H9 (cell line): ENCODE measurements around the gene PRKAG2. TPM values are rescaled to one million over a fixed set of nuclear protein-coding genes. Genes with fewer than 3 reads are reported as not detected.

Source experiments
- DNase-seq: peaks from one replicate; pipeline ENCODE4 v3.0.0-alpha.2; 2017
- H2AFZ ChIP-seq: one replicate; pipeline ENCODE4 v1.6.1; 2013; ENCODE audit warnings: mild to moderate bottlenecking, low read length, control low read depth, moderate library complexity
- H2AK5ac ChIP-seq: 2 replicates; pipeline ENCODE4 v1.6.1; 2013; ENCODE audit warnings: low read length, control low read depth, mixed read lengths; ENCODE audit not compliant: insufficient read length
- H2BK120ac ChIP-seq: one replicate; pipeline ENCODE4 v1.6.1; 2013; ENCODE audit warnings: low read depth, mild to moderate bottlenecking, low read length, control low read depth, inconsistent platforms; ENCODE audit not compliant: poor library complexity, severe bottlenecking
- H2BK12ac ChIP-seq: 2 replicates; pipeline ENCODE4 v1.6.1; 2013; ENCODE audit warnings: low read length, control low read depth, mixed read lengths, low read depth; ENCODE audit not compliant: insufficient read length
- H2BK15ac ChIP-seq: 2 replicates; pipeline ENCODE4 v1.6.1; 2013; ENCODE audit warnings: low read depth, low read length, control low read depth
- H2BK20ac ChIP-seq: one replicate; pipeline ENCODE4 v1.6.1; 2013; ENCODE audit warnings: low read depth, mild to moderate bottlenecking, low read length, control low read depth, inconsistent platforms; ENCODE audit not compliant: poor library complexity, severe bottlenecking
- H2BK5ac ChIP-seq: 2 replicates; pipeline ENCODE4 v1.6.1; 2013; ENCODE audit warnings: low read length, control low read depth, mixed read lengths; ENCODE audit not compliant: insufficient read length
- H3K14ac ChIP-seq: 2 replicates; pipeline ENCODE4 v1.6.1; 2013; ENCODE audit warnings: low read length, control low read depth; ENCODE audit not compliant: insufficient read depth
- H3K18ac ChIP-seq: 2 replicates; pipeline ENCODE4 v1.6.1; 2013; ENCODE audit warnings: low read depth, mild to moderate bottlenecking, mixed read lengths, low read length, control low read depth; ENCODE audit not compliant: insufficient read length
- H3K23ac ChIP-seq: 2 replicates; pipeline ENCODE4 v1.6.1; 2013; ENCODE audit warnings: low read length, control low read depth, mixed read lengths, low read depth; ENCODE audit not compliant: insufficient read length
- H3K23me2 ChIP-seq: 2 replicates; pipeline ENCODE4 v1.6.1; 2013; ENCODE audit warnings: low read depth, mild to moderate bottlenecking, mixed read lengths, low read length, control low read depth; ENCODE audit not compliant: insufficient read length, poor library complexity, severe bottlenecking
- H3K27ac ChIP-seq: 2 replicates; pipeline ENCODE4 v1.5.1; 2013; ENCODE audit warnings: low read length, control low read depth, mixed read lengths, low read depth; ENCODE audit not compliant: insufficient read length
- H3K27me3 ChIP-seq: 2 replicates; pipeline ENCODE4 v1.6.1; 2013; ENCODE audit warnings: low read length, control low read depth, inconsistent platforms; ENCODE audit not compliant: insufficient read depth
- H3K4ac ChIP-seq: 2 replicates; pipeline ENCODE4 v1.6.1; 2013; ENCODE audit warnings: low read depth, mild to moderate bottlenecking, control low read depth, inconsistent platforms, low read length, moderate library complexity
- H3K4me1 ChIP-seq: 2 replicates; pipeline ENCODE4 v1.6.1; 2013; ENCODE audit warnings: low read length, control low read depth, inconsistent platforms; ENCODE audit not compliant: insufficient read depth
- H3K4me2 ChIP-seq: 2 replicates; pipeline ENCODE4 v1.6.1; 2013; ENCODE audit warnings: low read length, control low read depth, mixed read lengths; ENCODE audit not compliant: insufficient read length, insufficient read depth
- H3K56ac ChIP-seq: 2 replicates; pipeline ENCODE4 v1.6.1; 2013; ENCODE audit warnings: low read depth, mild to moderate bottlenecking, mixed read lengths, low read length, control low read depth; ENCODE audit not compliant: insufficient read length
- H3K79me1 ChIP-seq: 2 replicates; pipeline ENCODE4 v1.6.1; 2013; ENCODE audit warnings: low read depth, mild to moderate bottlenecking, moderate library complexity, low read length, control low read depth, inconsistent platforms; ENCODE audit not compliant: insufficient read depth, poor library complexity, severe bottlenecking
- H3K79me2 ChIP-seq: 2 replicates; pipeline ENCODE4 v1.6.1; 2013; ENCODE audit warnings: low read length, control low read depth, inconsistent platforms; ENCODE audit not compliant: insufficient read depth
- H3K9ac ChIP-seq: 2 replicates; pipeline ENCODE4 v1.6.1; 2013; ENCODE audit warnings: low read length, control low read depth, mixed read lengths; ENCODE audit not compliant: insufficient read length; ENCODE audit errors: extremely low read depth
- H3K9me3 ChIP-seq: one replicate; pipeline ENCODE4 v1.6.1; 2013; ENCODE audit warnings: low read depth, low read length, inconsistent platforms; ENCODE audit not compliant: control insufficient read depth
- H3T11ph ChIP-seq: one replicate; pipeline ENCODE4 v1.6.1; 2013; ENCODE audit warnings: mild to moderate bottlenecking, low read length, control low read depth, inconsistent platforms
- H4K20me1 ChIP-seq: one replicate; pipeline ENCODE4 v1.6.1; 2013; ENCODE audit not compliant: control insufficient read depth, insufficient read length, insufficient read depth
- H4K5ac ChIP-seq: 2 replicates; pipeline ENCODE4 v1.6.1; 2013; ENCODE audit warnings: low read depth, mild to moderate bottlenecking, mixed read lengths, low read length, control low read depth; ENCODE audit not compliant: insufficient read length
- H4K8ac ChIP-seq: replicated peaks from 2 replicates; pipeline ENCODE4 v1.6.1; 2013; ENCODE audit warnings: low read length, control low read depth, mixed read lengths, low read depth; ENCODE audit not compliant: insufficient read length
- H4K91ac ChIP-seq: 2 replicates; pipeline ENCODE4 v1.6.1; 2013; ENCODE audit warnings: low read depth, mild to moderate bottlenecking, moderate library complexity, mixed read lengths, low read length, control low read depth; ENCODE audit not compliant: insufficient read length
- H3K27ac Mint-ChIP-seq, 3 experiments: 2 replicates in 2 of 3; 3 replicates in 1 of 3; pipeline ENCODE4 v1.8.0; 2020 to 2021; ENCODE audit warnings: mixed read lengths in 3 of 3, mild to moderate bottlenecking in 1 of 3, moderate library complexity in 1 of 3
- H3K27me3 Mint-ChIP-seq: 2 replicates; pipeline ENCODE4 v1.8.0; 2021; ENCODE audit warnings: low read depth, mild to moderate bottlenecking, moderate library complexity, mixed read lengths
- H3K36me3 Mint-ChIP-seq, 3 experiments: 2 replicates in 2 of 3; 3 replicates in 1 of 3; pipeline ENCODE4 v1.8.0; 2020 to 2021; ENCODE audit warnings: low read depth in 3 of 3, mixed read lengths in 3 of 3; ENCODE audit not compliant: insufficient read depth in 1 of 3
- H3K4me1 Mint-ChIP-seq, 2 experiments: 2 replicates each; pipeline ENCODE4 v1.8.0; 2020; ENCODE audit warnings: mixed read lengths in 2 of 2
- H3K4me3 Mint-ChIP-seq, 2 experiments: 2 replicates in 1 of 2; 3 replicates in 1 of 2; pipeline ENCODE4 v1.8.0; 2020 to 2021; ENCODE audit warnings: mild to moderate bottlenecking in 2 of 2, mixed read lengths in 2 of 2, moderate library complexity in 1 of 2
- H3K9me3 Mint-ChIP-seq, 2 experiments: 2 replicates in 1 of 2; 3 replicates in 1 of 2; pipeline ENCODE4 v1.8.0; 2020; ENCODE audit warnings: mild to moderate bottlenecking in 2 of 2, mixed read lengths in 2 of 2, moderate library complexity in 1 of 2
- WGBS: extraction: QIAGEN DNeasy Blood & Tissue Kit; methylation state at CpG from one replicate; pipeline ENCODE4 v1.1.7; 2013; ENCODE audit warnings: missing lambda C conversion rate, low lambda C conversion rate, mixed read lengths; ENCODE audit not compliant: insufficient read length; ENCODE audit errors: extremely low coverage; 5-methylcytosine and 5-hydroxymethylcytosine counted together
- total RNA-seq: library from RNA; stranded (reverse); gene quantifications from 2 replicates; pipeline ENCODE4 v1.2.1, GENCODE V29; 2021
- TF ChIP-seq, protein P1 (sequence below): fragments of 200-600 bp; sonication (generic); conservative IDR thresholded peaks from 3 replicates; pipeline ENCODE4 v1.8.0; 2021; ENCODE audit warnings: antibody characterized with exemption, mild to moderate bottlenecking

PRKAG2 gene
- total RNA-seq, 1 experiment from 2014 or later, result 11.8 TPM

DNA sequence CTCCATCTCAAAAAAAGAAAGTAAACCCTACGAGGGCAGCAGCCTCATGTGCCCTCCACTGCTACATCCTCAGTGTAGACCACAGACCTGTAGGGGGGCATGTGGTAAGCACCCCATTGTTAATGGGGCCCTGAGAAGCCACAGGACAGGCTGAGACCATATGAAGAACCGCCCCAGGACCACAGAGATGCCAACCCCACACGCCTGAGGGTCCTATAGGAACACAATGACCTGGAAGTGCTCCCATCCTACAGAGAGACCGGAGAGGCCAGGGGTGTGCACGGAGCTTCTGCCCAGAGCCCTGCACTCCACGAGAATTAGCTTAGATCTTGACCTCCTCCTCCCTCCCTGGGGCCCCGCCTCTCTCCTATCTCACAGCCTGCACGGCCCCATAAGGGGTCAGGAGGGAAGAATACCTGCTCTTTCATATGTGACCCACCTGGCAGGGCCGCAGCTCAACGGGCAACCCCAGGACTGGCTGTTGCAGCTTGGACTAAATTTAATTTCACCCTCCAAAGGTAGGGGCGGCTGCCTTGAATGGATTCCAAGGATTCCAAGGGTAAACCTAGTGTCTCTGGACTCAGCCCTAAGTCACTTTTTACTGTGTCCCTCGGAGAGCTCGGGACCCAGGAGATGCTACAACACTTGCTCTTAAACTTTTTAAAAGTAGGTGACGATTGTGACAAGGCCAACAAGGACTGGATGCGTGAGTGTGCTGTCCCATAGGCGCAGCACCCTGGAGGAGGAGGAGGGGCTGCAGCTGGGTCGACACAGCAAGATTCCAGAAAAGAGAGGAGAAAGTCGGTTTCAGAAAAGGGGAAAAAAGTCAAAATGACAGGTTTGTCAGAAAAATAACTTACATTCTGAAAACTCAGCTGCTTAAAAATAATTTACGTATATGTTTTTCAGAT, 24.2 kb downstream of the PRKAG2 start:
- Histone ChIP-seq H2BK5ac (no peak overlapping the region), H2BK120ac (no peak overlapping the region), H3K14ac (no peak overlapping the region), H2AFZ (no peak overlapping the region), H3K23ac (no peak overlapping the region), H4K20me1 (no peaks in the 10 kb centered on the region), H3K4me1 (no peaks in the 10 kb centered on the region), H3K27me3 (no peaks in the 10 kb centered on the region), H4K8ac (no peak overlapping the region), H3K79me2 (no peaks in the 10 kb centered on the region), H2BK15ac (no peak overlapping the region), H2AK5ac (no peak overlapping the region), H3K4me2 (no peak overlapping the region), H3K4ac (no peak overlapping the region), H3T11ph (no peak overlapping the region), H2BK20ac (no peak overlapping the region), H3K9me3 (no peaks in the 10 kb centered on the region), H3K18ac (no peak overlapping the region), H3K79me1 (no peaks in the 10 kb centered on the region), H2BK12ac (no peak overlapping the region), H3K56ac (no peak overlapping the region), H3K23me2 (no peaks in the 10 kb centered on the region), H4K91ac (no peak overlapping the region), H3K27ac (no peak overlapping the region), H3K9ac (no peak overlapping the region), H4K5ac (no peak overlapping the region)
- no CpG with 5 or more reads among the region's 19 CpGs for WGBS
- DNase-seq, result no peak
- Mint-ChIP-seq H3K4me3 (no peak overlapping the region), H3K9me3 (no peaks in the 10 kb centered on the region), H3K27me3 (no peaks in the 10 kb centered on the region), H3K4me1 (peaks cover 0 to 17% of the 10 kb centered on the region in 2 experiments; a peak in 2 of 4 replicates), H3K27ac (no peak overlapping the region; a peak in 1 of 7 replicates), H3K36me3 (no peaks in the 10 kb centered on the region)
- TF ChIP-seq, protein P1, sequence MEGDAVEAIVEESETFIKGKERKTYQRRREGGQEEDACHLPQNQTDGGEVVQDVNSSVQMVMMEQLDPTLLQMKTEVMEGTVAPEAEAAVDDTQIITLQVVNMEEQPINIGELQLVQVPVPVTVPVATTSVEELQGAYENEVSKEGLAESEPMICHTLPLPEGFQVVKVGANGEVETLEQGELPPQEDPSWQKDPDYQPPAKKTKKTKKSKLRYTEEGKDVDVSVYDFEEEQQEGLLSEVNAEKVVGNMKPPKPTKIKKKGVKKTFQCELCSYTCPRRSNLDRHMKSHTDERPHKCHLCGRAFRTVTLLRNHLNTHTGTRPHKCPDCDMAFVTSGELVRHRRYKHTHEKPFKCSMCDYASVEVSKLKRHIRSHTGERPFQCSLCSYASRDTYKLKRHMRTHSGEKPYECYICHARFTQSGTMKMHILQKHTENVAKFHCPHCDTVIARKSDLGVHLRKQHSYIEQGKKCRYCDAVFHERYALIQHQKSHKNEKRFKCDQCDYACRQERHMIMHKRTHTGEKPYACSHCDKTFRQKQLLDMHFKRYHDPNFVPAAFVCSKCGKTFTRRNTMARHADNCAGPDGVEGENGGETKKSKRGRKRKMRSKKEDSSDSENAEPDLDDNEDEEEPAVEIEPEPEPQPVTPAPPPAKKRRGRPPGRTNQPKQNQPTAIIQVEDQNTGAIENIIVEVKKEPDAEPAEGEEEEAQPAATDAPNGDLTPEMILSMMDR, result no peak
